NAMALWA (cell line): Measurements from ENCODE around the gene SLC26A11.
"Not testable (repeated sequence)": the region's sequence is repeated elsewhere in the genome, so short reads cannot be mapped to it uniquely, and the experiment has no call there.

Source experiments
- DNase-seq: peaks from one replicate; pipeline ENCODE4 v3.0.0-alpha.2; 2015; ENCODE audit warnings: low spot score

SLC26A11 gene

DNA sequence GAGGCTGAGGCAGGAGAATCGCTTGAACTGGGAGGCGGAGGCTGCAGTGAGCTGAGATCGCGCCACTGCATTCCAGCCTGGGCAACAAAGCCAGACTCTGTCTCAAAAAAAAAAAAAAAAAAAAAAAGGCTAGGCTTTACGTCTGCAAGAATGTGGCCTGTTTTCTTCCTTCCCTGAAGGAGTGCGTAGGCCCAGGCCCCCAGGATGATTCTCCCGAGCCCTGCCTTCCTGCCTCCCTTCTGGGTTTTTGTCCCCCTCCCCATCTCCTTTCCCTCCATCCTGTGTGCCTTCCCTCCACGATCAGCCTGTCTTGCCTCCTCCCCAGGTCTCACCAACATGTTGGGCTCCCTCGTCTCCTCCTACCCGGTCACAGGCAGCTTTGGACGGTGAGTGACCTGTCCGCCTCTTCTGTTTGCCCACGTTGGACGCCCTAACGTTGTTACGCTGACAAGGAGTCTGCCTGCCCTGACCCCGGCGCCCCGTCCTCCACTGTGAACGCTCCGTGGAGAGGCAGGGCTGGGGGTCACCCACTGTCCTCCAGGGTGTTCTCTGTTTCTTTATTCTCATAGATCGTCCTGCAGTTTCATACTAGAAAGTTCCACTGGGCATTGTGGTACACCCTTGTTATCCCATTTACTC is 24.8 kb downstream of the SLC26A11 start:
- DNase-seq = no peak

DNA sequence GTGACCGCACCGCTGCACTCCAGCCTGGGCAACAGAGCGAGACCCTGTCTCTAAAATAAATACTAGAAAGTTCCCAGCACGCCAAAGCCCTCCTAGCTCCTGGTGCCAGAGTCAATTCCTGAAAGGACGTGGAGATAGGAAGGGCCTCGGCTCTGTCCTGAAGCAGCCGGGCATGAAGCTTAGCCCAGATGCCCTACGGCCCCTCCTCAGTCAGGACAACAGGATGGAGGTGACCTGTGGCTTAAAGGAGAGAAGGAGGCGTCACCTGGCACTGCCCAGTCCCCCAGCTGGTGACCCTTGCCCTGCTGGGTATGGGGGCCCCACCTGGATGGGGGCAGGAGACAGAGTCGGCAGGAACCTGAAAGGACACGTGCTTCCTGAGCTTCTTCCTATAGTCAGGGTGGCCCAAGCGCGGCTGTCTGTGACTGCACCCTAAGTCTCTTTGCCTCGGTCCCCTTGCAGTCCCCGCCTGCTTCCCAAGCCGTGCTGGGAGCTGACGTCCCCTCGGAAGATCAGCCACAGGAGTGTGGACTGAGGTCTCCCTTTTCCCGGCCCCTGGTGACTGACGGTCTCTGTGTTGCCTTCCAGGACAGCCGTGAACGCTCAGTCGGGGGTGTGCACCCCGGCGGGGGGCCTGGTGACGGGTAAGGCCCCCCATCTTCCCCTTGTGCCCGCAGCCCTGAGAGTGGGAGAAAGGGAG is 25.5 kb downstream of the SLC26A11 start:
- no peak for DNase-seq

DNA sequence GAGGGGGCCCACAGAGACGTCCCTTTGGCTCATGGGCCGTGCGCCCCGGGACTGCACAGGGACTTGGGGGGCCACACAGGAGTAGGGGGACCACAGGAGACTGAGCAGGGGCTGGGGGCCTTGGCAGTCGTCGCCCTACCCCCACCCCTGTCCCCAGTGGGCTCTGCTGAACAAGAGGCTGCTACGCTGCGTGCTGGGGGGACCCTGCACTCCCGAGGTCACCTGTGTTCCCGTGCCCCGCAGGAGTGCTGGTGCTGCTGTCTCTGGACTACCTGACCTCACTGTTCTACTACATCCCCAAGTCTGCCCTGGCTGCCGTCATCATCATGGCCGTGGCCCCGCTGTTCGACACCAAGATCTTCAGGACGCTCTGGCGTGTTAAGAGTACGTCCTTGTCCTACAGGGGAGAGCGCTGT is 26.0 kb downstream of the SLC26A11 start:
- DNase-seq = no peak

DNA sequence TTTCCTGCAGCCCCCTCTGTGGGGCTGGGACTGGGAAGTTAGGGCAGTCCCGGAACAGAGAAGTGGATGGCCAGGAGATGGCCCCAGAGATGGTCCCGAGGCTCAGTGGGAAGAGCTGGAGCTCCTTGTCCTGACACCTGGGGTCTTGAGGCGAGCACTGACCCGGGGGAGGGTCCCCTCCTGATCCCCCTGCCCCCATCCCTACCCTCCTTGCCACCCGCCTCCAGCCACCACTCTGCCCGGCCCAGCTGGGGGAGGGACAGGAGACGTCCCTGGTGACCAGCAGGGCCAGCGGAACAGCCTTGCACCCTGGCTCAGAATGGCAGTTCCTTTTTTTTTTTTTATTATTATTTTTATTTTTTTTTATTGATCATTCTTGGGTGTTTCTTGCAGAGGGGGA is 26.5 kb downstream of the SLC26A11 start:
- no peak for DNase-seq

DNA sequence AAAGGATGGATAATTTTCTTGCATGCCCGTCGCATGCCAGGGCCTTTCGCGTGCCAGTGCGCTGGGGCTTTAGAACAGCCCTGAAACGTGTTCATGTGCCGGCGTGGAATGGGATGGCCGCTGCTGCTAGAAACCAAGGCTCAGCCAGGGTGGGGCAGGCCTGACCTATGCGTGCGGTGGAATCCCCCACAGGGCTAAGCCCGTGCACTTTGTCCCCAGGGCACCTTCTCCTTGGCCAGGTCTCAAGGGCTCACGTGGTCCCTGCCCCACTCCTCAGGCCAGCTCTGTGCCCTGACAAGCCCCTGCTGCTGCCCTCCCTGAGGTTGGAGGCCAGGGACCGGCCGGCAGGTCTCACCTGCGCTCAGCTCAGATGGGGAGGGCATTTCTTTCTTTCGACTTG is 27.3 kb downstream of the SLC26A11 start:
- DNase-seq = no peak

DNA sequence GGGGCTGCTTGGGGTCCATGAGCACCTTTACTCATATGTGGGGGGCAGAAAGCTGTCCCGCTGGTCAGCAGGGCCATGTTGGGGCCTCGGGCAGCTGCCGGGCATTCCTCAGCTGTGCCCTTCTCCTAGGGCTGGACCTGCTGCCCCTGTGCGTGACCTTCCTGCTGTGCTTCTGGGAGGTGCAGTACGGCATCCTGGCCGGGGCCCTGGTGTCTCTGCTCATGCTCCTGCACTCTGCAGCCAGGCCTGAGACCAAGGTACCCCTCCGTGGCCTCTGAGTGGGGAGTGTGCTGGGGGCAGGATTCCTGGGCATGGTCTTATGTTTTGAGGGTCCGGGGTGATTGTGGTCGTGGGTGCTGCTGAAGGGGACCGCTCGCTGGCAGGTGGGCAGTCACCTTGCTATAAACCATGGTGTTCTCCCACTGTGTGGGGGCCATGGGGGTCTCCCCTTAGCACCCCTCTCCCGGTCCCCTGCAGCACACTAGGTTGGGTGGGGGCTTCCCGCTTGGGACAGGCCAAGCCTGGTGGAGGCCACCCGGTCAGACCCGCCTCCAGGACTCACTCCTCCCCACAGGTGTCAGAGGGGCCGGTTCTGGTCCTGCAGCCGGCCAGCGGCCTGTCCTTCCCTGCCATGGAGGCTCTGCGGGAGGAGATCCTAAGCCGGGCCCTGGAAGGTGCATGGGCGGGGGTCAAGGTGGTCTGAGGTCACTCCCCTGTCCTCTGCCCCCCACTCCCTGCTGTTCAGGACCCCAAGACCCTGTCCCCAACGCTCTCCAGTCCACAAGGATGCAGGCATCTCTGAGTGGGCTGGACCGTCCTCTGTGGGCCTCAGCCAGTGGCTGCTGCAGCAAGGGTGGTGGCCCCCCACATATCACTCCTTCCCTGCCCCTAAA is 28.0 kb downstream of the SLC26A11 start:
- DNase-seq = no peak

DNA sequence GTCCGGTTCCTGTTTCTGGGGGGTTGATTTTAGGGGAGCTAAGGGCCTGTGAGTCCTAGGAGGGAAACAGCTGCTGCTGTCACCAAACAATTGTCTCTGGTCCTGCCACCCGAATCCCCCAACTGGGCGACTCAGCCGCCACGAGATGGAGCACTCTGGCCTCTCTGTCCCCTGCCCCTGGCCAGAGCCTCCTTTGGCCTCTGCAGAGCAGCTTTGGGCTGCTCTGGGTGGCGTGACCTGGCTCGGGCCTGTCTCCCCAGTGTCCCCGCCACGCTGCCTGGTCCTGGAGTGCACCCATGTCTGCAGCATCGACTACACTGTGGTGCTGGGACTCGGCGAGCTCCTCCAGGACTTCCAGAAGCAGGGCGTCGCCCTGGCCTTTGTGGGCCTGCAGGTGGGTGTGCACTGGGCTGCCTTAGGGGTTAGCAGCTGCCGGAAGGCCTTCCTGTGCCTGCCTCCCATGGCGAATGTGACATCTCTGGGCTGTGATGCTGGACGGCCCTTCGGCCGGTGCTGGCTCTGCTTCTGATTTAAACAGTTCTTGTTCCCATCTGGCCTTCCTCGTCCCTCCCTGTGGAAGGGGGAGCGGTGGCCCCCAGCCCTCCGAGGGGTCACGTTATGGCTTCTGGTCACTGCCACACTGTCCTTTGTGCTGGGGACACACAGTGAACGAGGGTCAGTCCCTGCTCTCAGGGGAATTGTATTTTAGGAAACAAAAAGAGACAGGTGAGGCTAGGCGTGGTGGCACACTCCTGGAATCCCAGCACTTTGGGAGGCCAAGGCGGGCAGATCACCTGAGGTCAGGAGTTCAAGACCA is 28.9 kb downstream of the SLC26A11 start:
- DNase-seq = no peak

DNA sequence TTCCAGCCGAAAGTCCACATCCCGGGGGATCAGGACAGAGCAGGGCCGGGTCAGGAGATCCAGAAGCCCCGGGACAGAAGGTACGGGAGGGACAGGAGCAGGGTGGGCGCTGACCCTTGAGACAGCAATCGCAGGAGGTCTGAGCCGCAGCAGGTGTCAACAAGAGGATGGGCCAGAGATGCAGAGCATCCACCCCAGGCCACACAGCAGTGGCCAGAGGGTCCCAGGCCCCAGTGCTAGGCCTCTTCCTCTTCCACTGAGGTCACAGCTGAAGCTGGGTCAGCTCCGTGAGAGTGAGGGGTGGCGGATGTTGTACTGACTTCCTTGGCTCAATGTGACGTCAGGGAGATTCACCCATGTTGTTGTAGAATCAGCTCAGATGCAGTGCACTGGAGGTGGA is 31.7 kb downstream of the SLC26A11 start:
- no peak for DNase-seq

DNA sequence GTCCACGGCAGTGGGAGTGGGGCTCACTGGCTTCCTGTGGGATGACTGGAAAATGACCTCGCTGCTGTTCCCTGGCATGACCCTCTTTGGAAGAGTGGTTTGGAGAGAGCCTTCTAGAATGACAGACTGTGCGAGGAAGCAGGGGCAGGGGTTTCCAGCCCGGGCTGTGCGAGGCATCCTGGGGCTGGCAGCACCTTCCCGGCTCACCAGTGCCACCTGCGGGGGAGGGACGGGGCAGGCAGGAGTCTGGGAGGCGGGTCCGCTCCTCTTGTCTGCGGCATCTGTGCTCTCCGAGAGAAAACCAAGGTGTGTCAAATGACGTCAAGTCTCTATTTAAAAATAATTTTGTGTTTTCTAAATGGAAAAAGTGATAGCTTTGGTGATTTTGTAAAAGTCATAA is 32.6 kb downstream of the SLC26A11 start:
- peak; percentile 87 for DNase-seq

DNA sequence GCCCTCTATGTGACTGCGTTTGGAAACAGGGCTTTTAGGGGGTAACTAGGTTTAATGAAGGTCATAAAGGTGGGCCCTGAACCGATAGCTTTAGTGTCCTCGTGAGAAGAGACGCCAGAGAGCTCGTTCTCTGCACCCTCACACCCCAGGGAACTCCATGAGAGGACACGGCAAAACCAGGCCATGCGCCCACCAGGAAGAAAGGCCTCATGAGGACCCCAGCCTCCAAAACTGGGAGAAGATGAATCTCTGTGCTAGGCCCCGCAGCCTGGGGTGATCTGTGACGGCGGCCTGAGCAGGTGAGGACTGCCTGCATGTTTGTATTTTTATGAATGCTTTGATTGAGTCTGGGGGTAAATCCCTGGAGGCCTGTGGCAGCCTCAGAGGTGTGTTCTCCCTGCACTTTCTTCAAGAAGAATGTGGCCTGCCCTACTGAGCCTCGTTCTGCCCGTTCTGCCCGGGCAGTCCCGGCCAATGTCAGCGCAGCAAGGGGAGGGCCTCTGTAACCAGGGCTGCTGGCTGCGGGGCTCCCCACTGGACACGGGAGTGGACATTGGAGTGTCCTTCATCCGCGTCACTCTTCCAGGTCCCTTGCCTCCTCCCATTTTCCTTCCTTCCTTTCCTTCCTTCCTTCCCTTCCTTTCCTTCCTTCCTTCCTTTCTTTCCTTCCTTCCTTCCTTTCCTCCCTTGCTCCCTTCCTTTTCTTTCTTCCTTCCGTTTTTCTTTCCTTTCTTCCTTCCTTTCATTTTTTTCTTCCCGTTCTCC is 33.6 kb downstream of the SLC26A11 start:
- no peak for DNase-seq

DNA sequence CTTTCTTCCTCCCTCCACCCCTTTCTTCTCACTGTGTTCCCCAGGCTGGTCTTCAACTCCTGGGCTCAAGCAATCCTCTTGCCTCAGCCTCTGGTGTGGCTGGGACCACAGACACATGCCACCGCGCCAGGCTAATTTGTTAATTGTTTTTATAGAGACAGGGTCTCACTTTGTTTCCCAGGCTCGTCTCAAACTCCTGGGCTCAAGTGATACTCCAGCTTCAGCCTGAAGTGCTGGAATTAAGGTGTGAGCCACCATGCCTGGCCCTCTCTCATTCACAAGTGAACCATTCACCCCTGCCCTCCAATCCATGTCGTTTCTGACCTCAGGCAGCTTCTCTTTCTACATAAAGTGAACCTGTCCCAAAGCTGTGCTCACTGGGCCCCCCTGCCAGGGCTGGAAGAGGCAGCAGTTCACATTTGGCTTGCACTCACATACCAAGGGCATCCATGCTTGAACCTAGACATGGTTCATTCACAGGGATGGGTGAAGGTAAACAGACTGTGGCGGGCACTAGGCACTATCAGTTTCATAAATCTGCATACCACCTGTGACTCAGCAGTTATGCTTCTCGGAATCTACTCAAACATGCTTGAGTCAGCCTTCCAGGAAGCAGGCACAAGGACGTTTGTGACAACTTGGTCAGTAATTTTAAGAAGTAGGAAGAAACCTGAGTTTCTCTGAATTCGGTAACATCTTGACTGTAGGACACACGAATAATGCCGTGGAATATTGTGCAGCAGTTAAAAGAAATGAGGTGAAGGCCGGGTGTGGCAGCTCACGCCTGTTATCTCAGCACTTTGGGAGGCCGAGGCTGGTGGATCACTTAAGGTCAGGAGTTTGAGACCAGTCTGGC is 34.4 kb downstream of the SLC26A11 start:
- DNase-seq = peak; percentile 32

DNA sequence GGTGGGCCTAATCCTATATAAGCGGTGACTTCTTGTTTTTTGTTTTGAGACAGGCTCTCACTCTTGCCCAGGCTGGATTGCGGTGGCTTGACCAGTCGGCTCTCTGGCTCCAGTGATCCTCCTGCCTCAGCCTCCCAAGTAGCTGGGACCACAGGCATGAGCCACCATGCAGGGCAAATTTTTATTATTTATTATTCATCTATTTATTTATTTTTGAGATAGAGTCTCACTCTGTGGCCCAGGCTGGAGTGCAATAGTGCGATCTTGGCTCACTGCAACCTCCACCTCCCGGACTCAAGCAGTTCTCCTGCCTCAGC is 35.8 kb downstream of the SLC26A11 start:
- no peak for DNase-seq

DNA sequence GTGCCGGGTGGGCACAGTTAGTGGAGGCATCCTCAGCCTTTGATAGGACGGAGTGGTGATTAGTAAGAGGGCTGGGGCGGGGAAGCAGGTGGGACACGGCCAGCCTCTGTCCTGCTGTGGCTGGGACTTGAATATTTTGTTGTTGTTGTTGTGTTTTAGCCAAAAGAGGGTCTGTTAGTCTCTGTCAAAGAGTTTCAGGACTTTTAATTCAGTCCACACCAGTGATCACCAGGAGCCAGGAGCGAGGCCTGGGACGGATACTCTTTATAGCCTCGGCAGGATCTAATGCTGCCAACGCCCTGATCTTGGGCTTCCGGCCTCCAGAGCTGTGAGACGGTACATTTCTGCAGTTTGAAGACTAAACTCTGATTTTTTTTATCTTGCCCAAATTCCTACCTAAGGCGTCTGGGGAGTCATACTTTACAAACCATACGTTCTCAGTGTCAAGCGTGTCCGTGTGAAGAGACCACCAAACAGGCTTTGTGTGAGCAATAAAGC is 37.5 kb downstream of the SLC26A11 start:
- DNase-seq = no peak

DNA sequence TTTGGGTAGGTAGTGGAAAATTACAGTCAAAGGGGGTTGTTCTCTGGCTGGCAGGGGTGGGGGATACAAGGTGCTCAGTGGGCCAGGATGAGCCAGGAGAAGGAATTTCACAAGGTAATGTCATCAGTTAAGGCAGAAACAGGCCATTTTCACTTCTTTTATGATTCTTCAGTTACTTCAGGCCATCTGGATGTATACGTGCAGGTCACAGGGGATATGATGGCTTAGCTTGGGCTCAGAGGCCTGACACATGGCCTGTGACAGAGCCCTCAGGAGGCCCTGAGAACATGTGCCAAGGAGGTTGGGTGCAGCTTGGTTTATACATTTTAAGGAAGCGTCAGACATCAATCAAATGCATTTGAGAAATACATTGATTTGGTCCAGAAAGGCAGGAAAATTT is 38.1 kb downstream of the SLC26A11 start:
- DNase-seq = not testable (repeated sequence)

DNA sequence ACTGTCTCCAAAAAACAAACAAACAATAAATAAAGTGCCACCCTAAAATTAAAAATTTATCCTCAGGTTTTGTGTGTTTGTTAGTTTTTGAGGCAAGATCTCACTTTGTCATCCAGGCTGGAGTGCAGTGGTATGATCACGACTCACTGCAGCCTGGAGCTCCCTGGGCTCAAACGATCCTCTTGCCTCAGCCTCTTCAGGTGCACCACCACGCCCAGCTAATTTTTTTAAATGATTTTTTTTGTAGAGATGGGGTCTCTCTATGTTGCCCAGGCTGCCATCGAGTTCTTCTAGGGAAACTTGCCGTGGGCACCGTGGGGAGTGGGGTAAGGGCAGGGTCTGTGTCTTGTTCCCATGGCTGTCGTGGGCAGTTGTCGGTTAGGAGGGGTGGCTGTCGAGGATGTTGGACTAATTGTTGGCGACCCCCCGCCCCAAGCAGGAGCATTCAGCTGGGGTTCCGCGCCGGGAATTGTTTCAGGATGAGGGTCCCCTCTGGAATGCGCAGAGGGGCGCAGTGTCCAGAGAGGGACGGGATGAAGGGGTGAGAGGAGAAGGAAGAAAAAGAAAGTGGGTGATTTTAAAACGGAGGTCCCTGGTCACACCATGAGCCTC is 39.3 kb downstream of the SLC26A11 start:
- DNase-seq = no peak

DNA sequence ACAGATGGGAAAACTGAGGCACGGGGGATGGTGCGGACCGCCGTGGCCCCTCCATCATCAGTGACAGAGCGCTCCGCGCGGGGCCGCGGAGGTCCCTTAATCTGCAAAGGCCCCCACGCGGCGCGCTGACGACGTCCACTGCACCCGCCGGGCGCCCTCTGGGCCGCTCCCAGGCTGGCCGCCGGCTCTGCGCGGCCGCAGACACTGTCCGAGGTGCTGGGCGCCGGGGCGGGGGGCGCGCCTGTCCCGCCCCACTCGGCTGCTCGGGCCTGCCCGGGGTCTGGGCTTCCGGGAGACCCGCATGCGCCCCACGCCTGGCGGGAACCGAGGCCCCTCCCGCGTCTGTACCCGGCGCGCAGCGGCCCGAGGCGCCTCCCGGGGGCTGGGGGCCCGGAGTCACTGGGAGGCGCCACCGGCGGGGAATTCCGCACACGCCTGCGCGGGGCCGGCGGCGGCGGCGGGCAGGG is 39.9 kb downstream of the SLC26A11 start:
- peak; percentile 75 for DNase-seq

DNA sequence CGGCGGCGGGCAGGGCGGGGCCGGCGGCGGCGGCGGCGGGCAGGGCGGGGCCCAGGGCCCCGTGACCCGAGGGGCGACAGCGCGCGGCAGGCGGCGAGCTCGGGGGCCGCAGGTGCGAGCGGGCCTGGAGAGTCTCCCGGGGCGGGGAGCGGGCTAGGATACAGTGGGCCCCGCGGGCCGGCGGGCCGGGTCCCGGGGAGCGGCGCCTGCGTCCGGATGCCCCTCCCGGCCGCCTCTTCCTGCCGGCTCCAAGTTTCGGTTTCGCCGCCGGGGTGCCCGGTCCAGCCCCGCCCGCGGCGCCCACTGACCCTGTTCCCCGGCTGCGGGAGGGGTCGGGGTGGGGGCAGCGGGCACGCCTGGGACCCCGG is 40.5 kb downstream of the SLC26A11 start, which contains the start of gene RNF213:
Gene RNF213 (plus strand): TSS at position 62 of the 368 bp plus-strand sequence. CDS start 2,830 bp downstream, outside the sequence.
- DNase-seq = peak; percentile 80

DNA sequence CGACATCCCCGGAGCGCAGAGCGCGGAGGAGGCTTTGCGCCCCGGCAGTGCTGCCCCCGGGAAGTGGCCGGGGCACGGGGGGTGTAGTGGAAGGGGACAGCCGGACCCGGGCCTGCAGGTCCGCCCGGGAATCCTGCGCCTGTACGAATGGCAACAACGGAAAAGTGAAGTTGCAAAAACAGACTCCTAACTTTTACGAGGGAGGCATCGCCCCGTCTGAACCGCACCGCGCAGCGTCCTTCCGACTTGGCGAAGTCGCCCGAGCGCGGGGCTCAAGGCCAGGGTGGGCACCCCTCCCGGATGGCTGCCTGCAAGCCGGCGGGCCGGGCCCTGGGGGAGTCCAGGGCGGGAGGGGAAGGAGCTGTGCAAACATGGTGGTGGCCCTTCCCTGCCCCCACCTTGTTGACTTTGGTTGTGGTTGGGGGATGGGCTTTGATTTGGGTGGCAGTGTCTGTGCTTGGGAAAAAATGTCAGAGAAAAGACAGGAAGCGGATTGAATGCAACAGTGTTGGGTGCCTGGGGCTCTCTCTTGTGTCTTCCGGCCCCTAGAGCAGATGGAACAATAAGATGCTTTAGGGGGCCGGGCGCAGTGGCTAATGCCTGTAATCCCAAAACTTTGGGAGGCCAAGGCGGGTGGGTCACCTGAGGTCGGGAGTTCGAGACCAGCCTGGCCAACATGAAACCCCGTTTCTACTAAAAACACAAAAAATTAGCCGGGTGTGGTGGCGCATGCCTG is 41.1 kb downstream of the SLC26A11 start:
- DNase-seq = peak; percentile 64

DNA sequence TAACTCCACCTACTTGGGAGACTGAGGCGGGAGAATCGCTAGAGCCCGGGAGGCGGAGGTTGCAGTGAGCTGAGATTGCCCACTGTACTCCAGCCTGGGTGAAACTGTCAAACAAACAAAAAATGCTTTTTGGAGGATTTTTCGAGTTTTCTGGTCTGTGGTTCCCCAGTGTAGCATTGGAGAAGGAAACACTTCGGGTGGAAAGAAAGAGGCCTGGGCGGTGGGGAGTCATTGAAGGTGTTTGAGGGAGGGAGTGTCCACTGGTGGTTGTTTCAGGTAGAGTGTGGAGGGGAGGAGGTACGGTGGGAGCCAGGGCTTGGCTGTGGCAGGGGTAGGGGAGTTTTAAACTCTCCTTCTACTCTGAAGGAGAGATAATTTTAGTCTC is 41.7 kb downstream of the SLC26A11 start:
- no peak for DNase-seq
